HG02642 (cell line): ENCODE measurements around the gene CLN3.
"Not testable (repeated sequence)": the region's sequence is repeated elsewhere in the genome, so short reads cannot be mapped to it uniquely, and the experiment has no call there.

Source experiments
- ATAC-seq: cut with Tn5 transposase; IDR thresholded peaks from one replicate; pipeline ENCODE4 v1.9.1; 2021; ENCODE audit warnings: mild to moderate bottlenecking; ENCODE audit not compliant: unreplicated experiment, poor library complexity

The CLN3 gene

GRCh38 chr16:28495795-28496749 lies 4.2 kb upstream of the CLN3 start:
- ATAC-seq, result no peak

GRCh38 chr16:28495098-28495793 lies 3.4 kb upstream of the CLN3 start:
- ATAC-seq, result no peak

GRCh38 chr16:28494121-28494851 lies 2.4 kb upstream of the CLN3 start, which contains the start of gene APOBR:
Gene APOBR (plus strand): TSS chr16:28494643. CDS start chr16:28494682, 39 bp downstream.
- peak; percentile 41 for ATAC-seq

- ATAC-seq, result no peak
Measured at GRCh38 chr16:28492511-28492910, 637 bp upstream of the CLN3 start.

GRCh38 chr16:28491230-28491969 lies 474 bp downstream of the CLN3 start:
- ATAC-seq, result peak; percentile 2

- no peak for ATAC-seq
Measured at GRCh38 chr16:28486266-28486665, 5.6 kb downstream of the CLN3 start.

GRCh38 chr16:28483361-28483760 lies 8.5 kb downstream of the CLN3 start:
- ATAC-seq, result not testable (repeated sequence)

- no peak for ATAC-seq
Measured at GRCh38 chr16:28482026-28482425, 9.8 kb downstream of the CLN3 start.

GRCh38 chr16:28478506-28479180 lies 13.2 kb downstream of the CLN3 start:
- no peak for ATAC-seq

GRCh38 chr16:28477311-28477920 lies 14.5 kb downstream of the CLN3 start:
- no peak for ATAC-seq

GRCh38 chr16:28475221-28475620 lies 16.7 kb downstream of the CLN3 start:
- no peak for ATAC-seq

- ATAC-seq, result no peak
Measured at GRCh38 chr16:28473714-28474265, 18.1 kb downstream of the CLN3 start.

- not testable (repeated sequence) for ATAC-seq
Measured at GRCh38 chr16:28447081-28447480, 44.8 kb downstream of the CLN3 start.

GRCh38 chr16:28446388-28446787 lies 45.5 kb downstream of the CLN3 start:
- not testable (repeated sequence) for ATAC-seq

GRCh38 chr16:28443943-28444342 lies 47.9 kb downstream of the CLN3 start:
- ATAC-seq, result not testable (repeated sequence)

- ATAC-seq, result not testable (repeated sequence)
Measured at GRCh38 chr16:28438899-28439298, 53.0 kb downstream of the CLN3 start.

GRCh38 chr16:28435340-28435739 lies 56.5 kb downstream of the CLN3 start:
- not testable (repeated sequence) for ATAC-seq
